OCI-LY1 (cell line): ENCODE measurements around the gene DMD.

Experiments
- H2AFZ ChIP-seq: fragments of 200-600 bp; sonication (generic), shearing (Covaris generic); 2 replicates; pipeline ENCODE4 v1.6.0; 2014; ENCODE audit warnings: antibody characterized with exemption, mild to moderate bottlenecking, low read length
- H3F3A ChIP-seq: fragments of 200-600 bp; sonication (generic), shearing (Covaris generic); 2 replicates; pipeline ENCODE4 v1.6.0; 2014; ENCODE audit warnings: mild to moderate bottlenecking, antibody characterized with exemption, low read length, moderate library complexity; ENCODE audit not compliant: insufficient read depth
- H3K27ac ChIP-seq: fragments of 200-600 bp; sonication (generic); 2 replicates; pipeline ENCODE4 v1.5.1; 2014; ENCODE audit warnings: low read length, mixed run types, mild to moderate bottlenecking, low read depth; ENCODE audit not compliant: poor library complexity, severe bottlenecking
- H3K27me3 ChIP-seq: fragments of 200-600 bp; sonication (generic); 2 replicates; pipeline ENCODE4 v1.6.0; 2014; ENCODE audit warnings: antibody characterized with exemption, mild to moderate bottlenecking, low read length, moderate library complexity; ENCODE audit not compliant: insufficient read depth
- H3K36me3 ChIP-seq: fragments of 200-600 bp; sonication (generic); 2 replicates; pipeline ENCODE4 v1.6.1; 2014; ENCODE audit warnings: mild to moderate bottlenecking, antibody characterized with exemption, low read length, moderate library complexity, mixed read lengths; ENCODE audit not compliant: insufficient read depth
- H3K4me1 ChIP-seq: fragments of 200-600 bp; sonication (generic); 2 replicates; pipeline ENCODE4 v1.5.1; 2014; ENCODE audit warnings: mild to moderate bottlenecking, low read length, moderate library complexity; ENCODE audit not compliant: insufficient read depth, severe bottlenecking
- H3K4me2 ChIP-seq: fragments of 200-600 bp; sonication (generic), shearing (Covaris generic); 2 replicates; pipeline ENCODE4 v1.6.1; 2014; ENCODE audit warnings: low read length
- H3K4me3 ChIP-seq: fragments of 200-600 bp; sonication (generic); 2 replicates; pipeline ENCODE4 v1.5.1; 2014; ENCODE audit warnings: low read length, low read depth, mild to moderate bottlenecking, mixed read lengths; ENCODE audit not compliant: poor library complexity, severe bottlenecking
- H3K79me2 ChIP-seq: fragments of 200-600 bp; shearing (Covaris generic); 2 replicates; pipeline ENCODE4 v1.6.1; 2016; ENCODE audit warnings: mixed run types, low read length, mixed read lengths; ENCODE audit not compliant: insufficient read depth
- H3K9ac ChIP-seq: fragments of 200-600 bp; sonication (generic), shearing (Covaris generic); 2 replicates; pipeline ENCODE4 v1.6.1; 2014; ENCODE audit warnings: mild to moderate bottlenecking, low read length, mixed read lengths
- H3K9me2 ChIP-seq: fragments of 200-600 bp; sonication (generic), shearing (Covaris generic); 2 replicates; pipeline ENCODE4 v1.6.1; 2014; ENCODE audit warnings: low read depth, mild to moderate bottlenecking, low read length, mixed read lengths
- H3K9me3 ChIP-seq: fragments of 200-600 bp; shearing (Covaris generic); 2 replicates; pipeline ENCODE4 v1.6.1; 2014; ENCODE audit warnings: low read length, mixed read lengths
- H4K20me1 ChIP-seq: fragments of 200-600 bp; sonication (generic), shearing (Covaris generic); 2 replicates; pipeline ENCODE4 v1.6.0; 2016; ENCODE audit warnings: mild to moderate bottlenecking, low read length; ENCODE audit not compliant: insufficient read depth
- CTCF ChIP-seq: fragments of 200-600 bp; sonication (generic), shearing (Covaris generic); IDR thresholded peaks from 2 replicates; pipeline ENCODE4 v1.5.1; 2017; ENCODE audit warnings: mild to moderate bottlenecking, antibody characterized with exemption, low read length, moderate library complexity, mixed read lengths
- EZH2 ChIP-seq: fragments of 200-600 bp; sonication (generic), shearing (Covaris generic); IDR thresholded peaks from 2 replicates; pipeline ENCODE4 v1.8.0; 2017; ENCODE audit warnings: borderline replicate concordance, mixed run types, mild to moderate bottlenecking, antibody characterized with exemption, low read length, moderate library complexity, mixed read lengths

Gene DMD

GRCh38 chrX:31255310-31256033 is 1955.9 kb downstream of the DMD start:
- Histone ChIP-seq H2AFZ (no peak overlapping the region), H3F3A (no peaks in the 10 kb centered on the region), H3K27me3 (no peaks in the 10 kb centered on the region), H3K4me3 (no peak overlapping the region), H3K9ac (no peak overlapping the region), H4K20me1 (no peaks in the 10 kb centered on the region), H3K79me2 (no peaks in the 10 kb centered on the region), H3K27ac (no peak overlapping the region), H3K9me2 (no peaks in the 10 kb centered on the region), H3K36me3 (no peaks in the 10 kb centered on the region; the same call in 1 of the 2 replicates), H3K9me3 (no peaks in the 10 kb centered on the region), H3K4me1 (no peaks in the 10 kb centered on the region), H3K4me2 (no peak overlapping the region)
- no peak for TF ChIP-seq CTCF
- no peak for TF ChIP-seq EZH2

GRCh38 chrX:31252133-31252532 is 1959.2 kb downstream of the DMD start:
- H3K4me1 ChIP-seq, result no peaks in the 10 kb centered on the region
- no peaks in the 10 kb centered on the region for H3K9me2 ChIP-seq
- no peaks in the 10 kb centered on the region for H3K27me3 ChIP-seq
- no peaks in the 10 kb centered on the region for H4K20me1 ChIP-seq
- H3K79me2 ChIP-seq, result no peaks in the 10 kb centered on the region
- H2AFZ ChIP-seq, result no peak overlapping the region
- no peak overlapping the region for H3K9ac ChIP-seq
- TF ChIP-seq EZH2 (no peak), CTCF (no peak)
- H3K36me3 ChIP-seq, result no peaks in the 10 kb centered on the region; the same call in 1 of the 2 replicates
- H3K9me3 ChIP-seq, result no peaks in the 10 kb centered on the region
- no peak overlapping the region for H3K4me2 ChIP-seq
- H3K27ac ChIP-seq, result no peak overlapping the region
- H3K4me3 ChIP-seq, result no peak overlapping the region
- no peaks in the 10 kb centered on the region for H3F3A ChIP-seq

- Histone ChIP-seq H3K4me3 (no peak overlapping the region), H2AFZ (no peak overlapping the region), H4K20me1 (no peaks in the 10 kb centered on the region), H3K9me2 (no peaks in the 10 kb centered on the region), H3K27me3 (no peaks in the 10 kb centered on the region), H3F3A (no peaks in the 10 kb centered on the region), H3K36me3 (no peaks in the 10 kb centered on the region; the same call in 1 of the 2 replicates), H3K4me2 (no peak overlapping the region), H3K79me2 (no peaks in the 10 kb centered on the region), H3K9ac (no peak overlapping the region), H3K9me3 (no peaks in the 10 kb centered on the region), H3K27ac (no peak overlapping the region), H3K4me1 (no peaks in the 10 kb centered on the region)
- TF ChIP-seq EZH2 (no peak), CTCF (no peak)
Observed at GRCh38 chrX:31251336-31251735, 1960.0 kb downstream of the DMD start.
